HCT116 (cell line): ENCODE measurements around the gene SH3PXD2A. TPM values are rescaled to one million over a fixed set of nuclear protein-coding genes. Genes with fewer than 3 reads are reported as not detected.

Source experiments
- ATAC-seq: fragments of 200-7000 bp; cut with Tn5 transposase; 2 replicates; pipeline ENCODE4 v1.9.1; 2020; ENCODE audit warnings: mild to moderate bottlenecking, moderate library complexity
- BruUV-seq: library from RNA; stranded (reverse); fragments of 400-500 nt; replicated peaks from 2 replicates; lab custom pipeline; 2021; lab: Mats Ljungman, UMichigan
- CTCF ChIA-PET: fragments of 300-600 bp; sonication (Branson Sonifier 250); formaldehyde crosslinking; loops from one replicate; lab custom pipeline; 2021; ENCODE audit warnings: antibody characterized with exemption; lab: Charles Lee
- POLR2A ChIA-PET: fragments of 300-600, 350-600 bp; sonication (Branson Sonifier 250); formaldehyde crosslinking; loops from one replicate; lab custom pipeline; 2021; ENCODE audit warnings: antibody characterized with exemption; lab: Charles Lee
- RAD21 ChIA-PET, 2 experiments: fragments of 300-600 bp; sonication (Branson Sonifier 250); formaldehyde crosslinking; loops; one replicate each; lab custom pipeline; 2023; ENCODE audit warnings: low total read pairs in 2 of 2; ENCODE audit not compliant: uncharacterized antibody in 2 of 2, unreplicated experiment in 2 of 2, low non-redundant PET in 1 of 2; lab: Charles Lee
- DNase-seq: peaks from one replicate; pipeline ENCODE4 v3.0.0-alpha.2; 2010; ENCODE audit warnings: low read depth, low spot score
- H2AFZ ChIP-seq: fragments of 200-600 bp; shearing (Covaris generic), sonication (generic); 2 replicates; pipeline ENCODE4 v1.6.1; 2017; ENCODE audit warnings: low read depth, mixed run types, mixed read lengths, antibody characterized with exemption, low read length; ENCODE audit not compliant: poor library complexity, severe bottlenecking
- H3K27ac ChIP-seq: 2 replicates; pipeline ENCODE4 v1.5.1; 2012; ENCODE audit warnings: low read depth, low read length
- H3K27me3 ChIP-seq: fragments of 200-600 bp; sonication (generic); 2 replicates; pipeline ENCODE4 v1.6.1; 2016; ENCODE audit warnings: mixed run types, low read length, mixed read lengths; ENCODE audit not compliant: insufficient read depth
- H3K36me3 ChIP-seq, 2 experiments: fragments of 200-500 bp in 1 of 2; fragments of 200-600 bp in 1 of 2; sonication (Bioruptor generic) in 1 of 2; sonication (generic) in 1 of 2; 2 replicates each; pipeline versions ENCODE4 v1.5.1 to v1.6.1; 2014 to 2016; ENCODE audit warnings: low read length in 2 of 2, inconsistent platforms in 1 of 2, mixed read lengths in 1 of 2, mixed run types in 1 of 2; ENCODE audit not compliant: insufficient read depth in 2 of 2, control insufficient read depth in 1 of 2
- H3K4me1 ChIP-seq, 2 experiments: fragments of 200-600 bp in 1 of 2; sonication (generic) in 1 of 2; 2 replicates each; pipeline versions ENCODE4 v1.5.1 to v1.6.1; 2012 to 2017; ENCODE audit warnings: low read length in 2 of 2, inconsistent platforms in 1 of 2, mild to moderate bottlenecking in 1 of 2, mixed read lengths in 1 of 2, mixed run types in 1 of 2, moderate library complexity in 1 of 2; ENCODE audit not compliant: insufficient read depth in 2 of 2, control insufficient read depth in 1 of 2
- H3K4me2 ChIP-seq: fragments of 200-600 bp; sonication (generic); 2 replicates; pipeline ENCODE4 v1.6.1; 2017; ENCODE audit warnings: mixed run types, low read length, mixed read lengths
- H3K4me3 ChIP-seq, 2 experiments: fragments of 200-600 bp in 1 of 2; sonication (generic) in 1 of 2; replicated peaks in 1 of 2; 2 replicates each; pipeline ENCODE4 v1.5.1; 2011 to 2016; ENCODE audit warnings: low read length in 2 of 2, control low read depth in 1 of 2, low read depth in 1 of 2, mild to moderate bottlenecking in 1 of 2, mixed read lengths in 1 of 2, mixed run types in 1 of 2
- H3K79me2 ChIP-seq: fragments of 200-600 bp; sonication (generic); 2 replicates; pipeline ENCODE4 v1.6.1; 2017; ENCODE audit warnings: mild to moderate bottlenecking, mixed run types, low read length, moderate library complexity, mixed read lengths; ENCODE audit not compliant: insufficient read depth
- H3K9ac ChIP-seq: fragments of 200-600 bp; sonication (generic); 2 replicates; pipeline ENCODE4 v1.6.1; 2016; ENCODE audit warnings: low read length, mixed read lengths
- H3K9me2 ChIP-seq: fragments of 200-600 bp; sonication (generic), shearing (Covaris generic); 2 replicates; pipeline ENCODE4 v1.6.1; 2017; ENCODE audit warnings: mixed run types, mild to moderate bottlenecking, moderate library complexity; ENCODE audit not compliant: insufficient read depth
- H3K9me3 ChIP-seq, 2 experiments: fragments of 200-500 bp in 1 of 2; fragments of 200-600 bp in 1 of 2; sonication (Bioruptor generic) in 1 of 2; sonication (generic) in 1 of 2; 2 replicates each; pipeline ENCODE4 v1.6.1; 2014 to 2017; ENCODE audit warnings: low read length in 2 of 2, mixed read lengths in 2 of 2, inconsistent platforms in 1 of 2, low read depth in 1 of 2, mild to moderate bottlenecking in 1 of 2, mixed run types in 1 of 2, moderate library complexity in 1 of 2; ENCODE audit not compliant: control insufficient read depth in 1 of 2, insufficient read depth in 1 of 2
- H4K20me1 ChIP-seq: fragments of 200-600 bp; sonication (generic), shearing (Covaris generic); 2 replicates; pipeline ENCODE4 v1.6.1; 2017; ENCODE audit warnings: mixed run types, mild to moderate bottlenecking, moderate library complexity; ENCODE audit not compliant: insufficient read depth
- ATF3 ChIP-seq: IDR thresholded peaks from 2 replicates; pipeline ENCODE4 v1.6.1; 2012
- CBX3 ChIP-seq: IDR thresholded peaks from 2 replicates; pipeline ENCODE4 v1.6.1; 2012; ENCODE audit warnings: low read depth
- CTCF ChIP-seq, 3 experiments: fragments of 200-600 bp in 1 of 3; sonication (generic) in 1 of 3; IDR thresholded peaks in 2 of 3; conservative IDR thresholded peaks in 1 of 3; 2 replicates each; pipeline ENCODE4 v1.5.1; 2012 to 2017; ENCODE audit warnings: low read depth in 2 of 3, low read length in 2 of 3, antibody characterized with exemption in 1 of 3, borderline replicate concordance in 1 of 3, control low read depth in 1 of 3, mild to moderate bottlenecking in 1 of 3, mixed read lengths in 1 of 3, mixed run types in 1 of 3, moderate library complexity in 1 of 3; ENCODE audit not compliant: insufficient read depth in 1 of 3
- FOSL1 ChIP-seq: IDR thresholded peaks from 2 replicates; pipeline ENCODE4 v1.6.1; 2012; ENCODE audit warnings: low read depth
- MAX ChIP-seq: IDR thresholded peaks from 2 replicates; pipeline ENCODE4 v1.6.1; 2012
- POLR2A ChIP-seq: IDR thresholded peaks from 2 replicates; pipeline ENCODE4 v1.7.0; 2011; ENCODE audit warnings: borderline replicate concordance; ENCODE audit not compliant: insufficient read depth, insufficient read length; ENCODE audit errors: extremely low read depth
- SP1 ChIP-seq: IDR thresholded peaks from 2 replicates; pipeline ENCODE4 v1.6.1; 2012; ENCODE audit warnings: low read depth
- TCF7L2 ChIP-seq: IDR thresholded peaks from 2 replicates; pipeline ENCODE4 v1.7.0; 2011; ENCODE audit warnings: borderline replicate concordance, inconsistent platforms; ENCODE audit not compliant: insufficient read depth, insufficient read length; ENCODE audit errors: extremely low read depth
- YY1 ChIP-seq: IDR thresholded peaks from 2 replicates; pipeline ENCODE4 v1.6.1; 2011; ENCODE audit warnings: low read length, low read depth, moderate library complexity, mild to moderate bottlenecking; ENCODE audit not compliant: insufficient replicate concordance; ENCODE audit errors: extremely low read depth
- ZBTB33 ChIP-seq: IDR thresholded peaks from 2 replicates; pipeline ENCODE4 v1.6.1; 2011; ENCODE audit warnings: mild to moderate bottlenecking, low read length, moderate library complexity; ENCODE audit not compliant: insufficient replicate concordance; ENCODE audit errors: extremely low read depth
- ZFX ChIP-seq: fragments of 450-650 bp; IDR thresholded peaks from 2 replicates; pipeline ENCODE4 v1.6.1; 2017
- intact Hi-C: fragments of 100-400 bp; cut with micrococcal nuclease; formaldehyde crosslinking; loops from 2 replicates; pipeline ENCODE4 v1.10.0; 2022
- total RNA-seq: library from RNA; stranded (reverse); gene quantifications from one replicate; pipeline ENCODE4 v1.2.1, GENCODE V29; 2021; ENCODE audit not compliant: unreplicated experiment

The SH3PXD2A gene
- total RNA-seq, 1 experiment from 2014 or later = 8.7 TPM

- POLR2A ChIA-PET = no interaction called here
- RAD21 ChIA-PET = no interaction called here
- no peak overlapping the region for H2AFZ ChIP-seq
- no peak overlapping the region for H3K27ac ChIP-seq
- no peaks in the 10 kb centered on the region for H3K36me3 ChIP-seq
- no peak for ATAC-seq
- CTCF ChIA-PET = no interaction called here
- DNase-seq = no peak
- no peaks in the 10 kb centered on the region for H3K9me3 ChIP-seq
- no peaks in the 10 kb centered on the region for H4K20me1 ChIP-seq
- no peak overlapping the region for H3K4me3 ChIP-seq
- H3K4me1 ChIP-seq = peaks cover 0 to 7% of the 10 kb centered on the region in 2 experiments; a peak in 1 of 4 replicates
- no peak overlapping the region for H3K9ac ChIP-seq
- H3K9me2 ChIP-seq = no peaks in the 10 kb centered on the region
- no peak overlapping the region for H3K4me2 ChIP-seq
- H3K79me2 ChIP-seq = no peaks in the 10 kb centered on the region
- no peak for TF ChIP-seq ZBTB33
- no peak for TF ChIP-seq CBX3
- no peak for TF ChIP-seq MAX
- no peak for TF ChIP-seq POLR2A
- no peak for TF ChIP-seq YY1
- TF ChIP-seq ATF3 = no peak
- TF ChIP-seq TCF7L2 = no peak
- TF ChIP-seq ZFX = no peak
- no peak for TF ChIP-seq FOSL1
- TF ChIP-seq CTCF (IDR thresholded peaks at IDR 0.05 in 2 of 3, conservative IDR thresholded peaks at IDR 0.05 in 1 of 3; ENCODE audit: borderline replicate concordance in 1 of 3, insufficient read depth in 1 of 3, low read depth in 2 of 3, low read length in 2 of 3) = no peak
- TF ChIP-seq SP1 = no peak
- no peaks in the 10 kb centered on the region for H3K27me3 ChIP-seq
- intact Hi-C loops = no loop called here
- BruUV-seq = no TSS peak
Observed at GRCh38 chr10:103681617-103682399, 173.6 kb downstream of the SH3PXD2A start.
